Neural progenitor cell (in vitro differentiated cells): ENCODE data around the gene RAB3IL1.

Experiments
- CTCF ChIP-seq: fragments of 200-600 bp; sonication (generic); IDR thresholded peaks from 2 replicates; pipeline ENCODE4 v1.5.1; 2017; ENCODE audit warnings: antibody characterized with exemption, mild to moderate bottlenecking
- EZH2phosphoT487 ChIP-seq: fragments of 200-600 bp; sonication (generic); IDR thresholded peaks from 2 replicates; pipeline ENCODE4 v1.6.1; 2017; ENCODE audit warnings: antibody characterized with exemption

GRCh38 chr11:61914471-61915171, 2.7 kb downstream of the RAB3IL1 start:
- TF ChIP-seq CTCF, result no peak
- TF ChIP-seq EZH2phosphoT487, result no peak
